Vagina (tissue), 2 donors: ENCODE data around the gene TMPRSS12.
"Not testable (repeated sequence)": the region's sequence is repeated elsewhere in the genome, so short reads cannot be mapped to it uniquely, and the experiment has no call there.

Source experiments
- POLR2A ChIP-seq, 2 donors: fragments of 450-650 bp; IDR thresholded peaks; one replicate each; pipeline ENCODE4 v1.6.1; 2017; ENCODE audit warnings: antibody characterized with exemption in 2 of 2, mild to moderate bottlenecking in 2 of 2, moderate library complexity in 2 of 2
- POLR2AphosphoS5 ChIP-seq, 2 donors: sonication (generic); formaldehyde crosslinking; IDR thresholded peaks; one replicate each; pipeline ENCODE4 v1.9.0; 2017; ENCODE audit warnings: antibody characterized with exemption in 2 of 2, mild to moderate bottlenecking in 2 of 2, low read depth in 1 of 2; ENCODE audit not compliant: insufficient read depth in 1 of 2
- TF ChIP-seq, protein P1 (sequence below), 3 experiments: fragments of 450-650 bp in 2 of 3; fragments of 200-600 bp in 1 of 3; sonication (generic) in 1 of 3; IDR thresholded peaks; one replicate each; pipeline ENCODE4 v1.5.1; 2017 to 2019; ENCODE audit warnings: antibody characterized with exemption in 3 of 3, mild to moderate bottlenecking in 2 of 3, moderate library complexity in 2 of 3

DNA sequence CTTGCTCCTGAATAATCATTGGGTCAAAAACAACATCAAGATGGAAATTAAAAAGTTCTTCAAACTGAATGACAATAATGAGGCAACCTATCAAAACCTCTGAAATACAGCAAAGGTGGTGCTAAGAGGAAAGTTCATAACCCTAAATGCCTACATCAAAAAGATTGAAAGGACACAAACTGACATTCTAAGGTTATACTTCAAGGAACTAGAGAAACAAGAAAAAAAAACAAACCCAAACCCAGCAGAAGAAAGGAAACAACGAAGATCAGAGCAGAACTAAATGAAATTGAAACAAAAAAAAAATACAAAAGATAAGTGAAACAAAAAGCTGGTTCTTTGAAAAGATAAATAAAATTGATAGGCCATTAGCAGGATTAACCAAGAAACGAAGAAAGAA lies 26.2 kb downstream of the TMPRSS12 start:
- TF ChIP-seq, protein P1, sequence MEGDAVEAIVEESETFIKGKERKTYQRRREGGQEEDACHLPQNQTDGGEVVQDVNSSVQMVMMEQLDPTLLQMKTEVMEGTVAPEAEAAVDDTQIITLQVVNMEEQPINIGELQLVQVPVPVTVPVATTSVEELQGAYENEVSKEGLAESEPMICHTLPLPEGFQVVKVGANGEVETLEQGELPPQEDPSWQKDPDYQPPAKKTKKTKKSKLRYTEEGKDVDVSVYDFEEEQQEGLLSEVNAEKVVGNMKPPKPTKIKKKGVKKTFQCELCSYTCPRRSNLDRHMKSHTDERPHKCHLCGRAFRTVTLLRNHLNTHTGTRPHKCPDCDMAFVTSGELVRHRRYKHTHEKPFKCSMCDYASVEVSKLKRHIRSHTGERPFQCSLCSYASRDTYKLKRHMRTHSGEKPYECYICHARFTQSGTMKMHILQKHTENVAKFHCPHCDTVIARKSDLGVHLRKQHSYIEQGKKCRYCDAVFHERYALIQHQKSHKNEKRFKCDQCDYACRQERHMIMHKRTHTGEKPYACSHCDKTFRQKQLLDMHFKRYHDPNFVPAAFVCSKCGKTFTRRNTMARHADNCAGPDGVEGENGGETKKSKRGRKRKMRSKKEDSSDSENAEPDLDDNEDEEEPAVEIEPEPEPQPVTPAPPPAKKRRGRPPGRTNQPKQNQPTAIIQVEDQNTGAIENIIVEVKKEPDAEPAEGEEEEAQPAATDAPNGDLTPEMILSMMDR (IDR thresholded peaks at IDR 0.05) = not testable (repeated sequence)
- not testable (repeated sequence) for TF ChIP-seq POLR2A (IDR thresholded peaks at IDR 0.05); POLR2AphosphoS5 (IDR thresholded peaks at IDR 0.05; ENCODE audit: insufficient read depth in 1 of 2, low read depth in 1 of 2)
